ENCODE results near the gene COL10A1.

Gene COL10A1

GRCh38 chr6:116126032-116126431, at the start of gene COL10A1:
COL10A1 (minus strand) TSS chr6:116126132; CDS start chr6:116125492, 640 bp downstream.
- TF ChIP-seq CTCF (conservative IDR thresholded peaks at IDR 0.05) = no peak
- no peak within 1 kb of the TSS for H3K27ac ChIP-seq

- no peak for TF ChIP-seq CTCF (conservative IDR thresholded peaks at IDR 0.05)
- no peak overlapping the region for H3K27ac ChIP-seq
Measured at GRCh38 chr6:116175344-116175743, 49.4 kb upstream of the COL10A1 start.

GRCh38 chr6:116173928-116174327, 48.0 kb upstream of the COL10A1 start:
- TF ChIP-seq CTCF (conservative IDR thresholded peaks at IDR 0.05) = no peak

GRCh38 chr6:116170358-116171057, 44.6 kb upstream of the COL10A1 start:
- TF ChIP-seq CTCF (conservative IDR thresholded peaks at IDR 0.05) = no peak
- H3K27ac ChIP-seq = no peak overlapping the region

More at GRCh38 chr6:116173928-116174327, 48.0 kb upstream of the COL10A1 start:
- H3K27ac ChIP-seq = no peak overlapping the region

- TF ChIP-seq CTCF (conservative IDR thresholded peaks at IDR 0.05) = no peak
- H3K27ac ChIP-seq = no peak overlapping the region
Measured at GRCh38 chr6:116169880-116170279, 43.9 kb upstream of the COL10A1 start.

GRCh38 chr6:116168148-116168547, 42.2 kb upstream of the COL10A1 start:
- H3K27ac ChIP-seq = no peak overlapping the region
- TF ChIP-seq CTCF (conservative IDR thresholded peaks at IDR 0.05) = no peak

- no peak for TF ChIP-seq CTCF (conservative IDR thresholded peaks at IDR 0.05)
Measured at GRCh38 chr6:116166369-116166768, 40.4 kb upstream of the COL10A1 start.

More at GRCh38 chr6:116166369-116166768, 40.4 kb upstream of the COL10A1 start:
- H3K27ac ChIP-seq = no peak overlapping the region

Measured in VCaP (cell line).